Right forelimb (tissue), 1 donor: ENCODE results near the gene MTARC2.

ENCODE experiments used
- DNase-seq: peaks from one replicate; pipeline ENCODE4 v3.0.0-alpha.2; 2018

Gene MTARC2

DNA sequence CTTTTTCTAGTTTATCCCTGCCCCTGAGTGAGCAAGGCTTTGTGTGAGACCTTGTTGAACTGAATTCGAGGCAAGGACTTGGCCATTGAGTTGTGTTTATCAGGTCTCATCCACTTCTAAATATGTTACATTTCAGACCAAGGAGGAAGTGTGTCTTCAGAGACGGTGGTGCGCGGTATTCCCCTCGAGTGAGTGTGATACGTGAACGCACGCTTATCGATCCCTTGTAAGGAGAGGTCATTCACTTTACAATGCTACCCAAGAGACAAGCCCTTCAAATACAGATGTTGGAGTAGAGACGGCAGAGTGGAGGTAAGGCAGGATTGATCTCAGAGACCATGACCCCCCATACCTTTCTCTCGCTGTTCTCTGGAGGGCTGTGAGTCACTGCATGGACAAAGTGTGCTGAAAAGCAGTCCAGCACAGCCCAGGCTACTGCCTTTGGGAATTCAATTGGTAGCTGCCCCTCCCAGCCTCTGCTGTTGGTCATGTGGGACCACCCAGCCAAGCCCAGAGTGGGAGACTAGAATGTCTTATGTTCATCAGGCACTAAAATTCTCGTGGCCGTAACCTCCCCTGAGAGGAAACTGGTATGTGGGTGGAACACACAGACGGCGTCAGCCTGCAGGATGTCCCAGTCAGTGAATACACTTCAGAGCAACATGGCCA is 22.3 kb downstream of the MTARC2 start:
- no peak for DNase-seq

DNA sequence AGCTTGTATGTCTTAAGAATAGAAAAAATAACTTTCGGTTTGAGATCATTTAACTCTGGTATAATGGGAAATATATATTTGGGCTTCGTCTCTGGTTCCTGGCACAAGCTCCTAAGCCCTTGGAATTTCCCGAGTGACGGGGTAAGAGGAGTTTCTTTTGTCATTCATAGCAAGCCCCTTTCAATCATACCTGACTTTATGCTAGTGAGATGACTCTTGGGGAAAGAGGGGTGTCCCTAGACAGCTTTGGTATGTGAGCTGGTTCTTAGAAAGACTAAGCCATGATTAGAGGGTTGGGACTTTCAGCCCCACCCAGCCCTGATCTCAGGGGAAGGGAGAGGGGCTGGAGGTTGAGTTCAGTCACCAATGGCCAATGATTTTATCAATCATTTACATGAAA is 24.7 kb downstream of the MTARC2 start:
- no peak for DNase-seq

DNA sequence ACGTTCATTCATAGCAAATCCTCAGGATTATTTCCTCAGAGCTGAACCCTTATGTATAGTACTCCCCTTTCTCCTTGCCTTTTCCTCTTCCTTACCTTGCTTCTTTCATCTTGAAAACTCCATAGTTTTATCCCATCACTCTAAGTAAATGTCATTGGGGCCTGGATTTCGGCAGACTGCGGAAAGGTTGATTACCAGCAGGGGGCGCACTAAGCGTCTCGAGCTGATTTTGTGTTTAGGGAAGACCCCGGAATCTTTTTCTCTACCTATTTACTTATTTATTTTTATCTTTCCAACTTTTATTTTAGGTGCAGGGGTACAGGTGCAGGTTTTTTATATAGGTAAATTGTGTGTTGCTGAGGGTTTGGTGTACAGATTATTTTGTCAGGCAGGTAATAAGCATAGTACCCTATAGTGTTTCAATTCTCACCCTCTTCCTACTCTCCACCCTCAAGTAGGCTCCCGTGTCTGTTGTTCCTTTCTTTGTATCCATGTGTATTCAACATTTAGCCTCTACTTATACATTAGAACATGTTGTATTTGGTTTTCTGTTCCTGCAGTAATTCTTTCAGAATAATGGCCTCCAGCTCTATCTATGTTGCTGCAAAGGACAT is 27.2 kb downstream of the MTARC2 start:
- no peak for DNase-seq

DNA sequence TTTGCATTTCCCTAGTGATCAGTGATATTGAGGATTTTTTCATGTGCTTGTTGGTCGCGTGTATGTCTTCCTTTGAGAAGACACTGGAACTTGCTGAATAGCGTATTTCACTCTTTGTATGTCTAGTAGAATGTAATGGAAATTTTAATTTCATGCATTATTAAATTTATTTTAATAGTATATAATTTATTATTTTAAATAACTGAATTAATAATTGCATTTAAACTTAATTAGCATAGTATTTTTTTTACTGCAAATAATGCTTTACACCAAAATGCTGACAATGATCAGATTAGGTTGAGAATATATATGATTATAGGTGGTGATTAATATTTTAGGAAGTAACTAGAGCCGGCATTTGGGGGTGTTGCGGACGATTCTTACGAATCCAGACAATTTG is 28.1 kb downstream of the MTARC2 start:
- DNase-seq = no peak

DNA sequence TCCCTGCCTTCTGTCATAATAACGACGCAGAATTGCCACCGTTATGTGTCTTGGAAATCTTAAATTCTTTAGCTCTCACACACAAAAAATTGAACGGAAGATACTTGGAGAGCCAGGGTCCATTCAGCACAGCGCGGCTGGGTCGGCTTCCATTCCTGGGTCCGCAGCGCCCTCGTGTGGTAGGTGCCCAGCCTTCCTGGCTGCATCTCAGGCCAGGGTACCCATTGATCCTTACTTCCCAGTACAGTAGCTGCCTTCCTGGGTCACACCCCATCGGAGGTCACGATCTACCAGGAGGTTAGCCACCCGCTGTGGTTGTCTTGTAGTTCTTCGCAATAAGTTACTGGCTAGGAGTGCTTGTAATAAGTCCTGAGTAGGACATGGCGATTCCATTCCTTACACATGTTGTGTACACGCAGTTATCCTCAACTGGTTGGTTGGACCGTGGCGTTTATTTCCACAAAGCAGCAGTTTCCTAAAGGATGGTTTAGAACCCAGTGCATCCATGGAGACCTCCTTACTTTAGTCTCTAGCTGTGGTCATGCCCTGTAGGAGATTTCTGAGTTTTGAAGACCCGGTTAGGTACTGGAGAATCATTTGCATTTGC is 28.7 kb downstream of the MTARC2 start:
- peak; percentile 88 for DNase-seq

DNA sequence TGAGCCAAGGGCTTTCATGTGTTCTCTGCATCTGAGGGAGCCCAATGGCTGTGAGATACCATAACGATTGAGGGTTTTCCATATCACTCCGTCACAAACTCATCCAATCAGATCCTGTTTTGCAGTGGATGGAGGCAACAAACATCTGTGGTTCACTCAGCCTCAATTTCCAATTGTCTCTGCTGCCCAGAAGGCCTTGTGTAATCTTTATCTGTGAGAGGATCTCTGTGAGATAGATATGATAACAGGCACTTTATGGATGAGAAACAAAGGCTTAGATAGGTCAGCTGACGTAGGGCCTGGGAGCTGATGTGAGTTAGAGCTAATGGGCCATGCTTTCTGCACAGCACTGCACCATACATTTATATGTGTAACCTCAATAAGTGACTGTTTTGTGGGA is 35.3 kb downstream of the MTARC2 start:
- no peak for DNase-seq

DNA sequence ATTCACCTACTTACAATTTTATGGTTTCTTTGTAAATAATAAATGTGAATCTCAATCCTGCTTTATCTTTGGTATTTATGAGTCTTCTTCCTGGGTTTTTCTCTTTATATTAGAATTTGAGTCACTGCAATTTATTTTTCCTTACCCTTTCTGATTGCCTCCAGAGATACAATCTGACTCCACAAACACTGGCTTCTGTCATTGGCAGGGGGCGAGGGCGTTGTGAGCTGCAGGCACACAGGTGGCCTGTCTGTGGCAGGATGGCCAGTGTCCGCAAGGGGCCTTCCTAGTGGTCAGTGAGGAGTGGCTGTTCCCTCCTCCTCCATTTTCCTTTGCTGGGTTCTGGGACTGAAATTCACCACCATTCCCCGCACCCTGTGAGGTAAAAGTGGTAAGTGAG is 36.6 kb downstream of the MTARC2 start:
- no peak for DNase-seq

DNA sequence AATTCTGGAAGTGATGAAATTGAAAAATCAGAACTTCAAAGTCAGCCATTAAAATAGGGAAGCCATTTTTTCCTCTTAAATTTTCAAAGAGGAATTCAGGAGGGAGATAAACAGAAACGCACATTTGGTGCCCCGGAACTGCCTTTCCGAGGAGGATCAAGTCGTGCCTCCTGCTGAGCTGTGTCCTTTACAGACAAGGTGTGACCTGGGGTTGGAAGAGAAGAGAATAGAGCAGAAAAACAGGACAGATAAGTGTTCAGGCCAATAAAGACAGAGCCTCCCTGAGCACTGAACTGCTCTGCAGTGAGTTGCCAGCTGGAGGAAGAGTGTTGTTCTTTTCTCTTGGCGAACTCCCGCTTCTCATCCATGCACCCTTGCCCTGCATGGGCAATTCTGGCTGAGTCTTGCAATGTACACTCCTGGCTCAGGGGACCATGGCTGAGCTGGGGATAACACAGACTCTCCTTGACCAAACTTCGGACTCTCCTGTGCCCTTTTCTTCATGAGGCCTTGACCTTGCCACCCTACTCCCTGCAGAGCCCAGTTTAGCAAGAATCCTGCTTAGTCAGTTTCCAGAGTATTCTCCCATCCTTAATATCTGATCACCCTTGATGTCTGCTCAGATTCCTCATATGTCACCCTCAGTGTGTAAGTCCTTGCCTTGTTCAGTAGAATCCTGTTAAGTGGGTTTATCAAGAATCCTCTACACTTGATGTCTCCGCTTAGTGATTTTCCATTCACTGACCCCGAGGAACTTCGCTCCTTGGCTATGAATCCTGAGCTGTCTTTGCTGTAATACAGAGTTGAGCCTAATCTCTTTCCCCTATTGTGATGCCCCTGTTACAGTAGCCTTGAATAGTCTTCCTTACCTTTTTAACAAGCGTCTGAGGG is 37.3 kb downstream of the MTARC2 start:
- DNase-seq = no peak

DNA sequence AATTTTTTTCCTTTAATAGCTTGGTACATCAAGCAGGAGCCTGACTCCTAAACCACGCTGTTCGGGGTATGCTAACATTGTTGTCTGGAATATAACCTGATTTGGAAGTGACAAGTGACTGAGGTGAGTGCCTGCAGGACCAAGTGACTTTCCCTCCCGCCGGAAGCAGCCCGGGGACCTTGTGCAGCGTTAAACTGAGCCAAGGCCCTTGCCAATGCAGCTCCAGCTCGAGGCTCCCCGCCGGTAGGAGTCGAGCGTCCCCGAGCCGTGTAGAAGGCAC is 37.9 kb downstream of the MTARC2 start:
- no peak for DNase-seq

DNA sequence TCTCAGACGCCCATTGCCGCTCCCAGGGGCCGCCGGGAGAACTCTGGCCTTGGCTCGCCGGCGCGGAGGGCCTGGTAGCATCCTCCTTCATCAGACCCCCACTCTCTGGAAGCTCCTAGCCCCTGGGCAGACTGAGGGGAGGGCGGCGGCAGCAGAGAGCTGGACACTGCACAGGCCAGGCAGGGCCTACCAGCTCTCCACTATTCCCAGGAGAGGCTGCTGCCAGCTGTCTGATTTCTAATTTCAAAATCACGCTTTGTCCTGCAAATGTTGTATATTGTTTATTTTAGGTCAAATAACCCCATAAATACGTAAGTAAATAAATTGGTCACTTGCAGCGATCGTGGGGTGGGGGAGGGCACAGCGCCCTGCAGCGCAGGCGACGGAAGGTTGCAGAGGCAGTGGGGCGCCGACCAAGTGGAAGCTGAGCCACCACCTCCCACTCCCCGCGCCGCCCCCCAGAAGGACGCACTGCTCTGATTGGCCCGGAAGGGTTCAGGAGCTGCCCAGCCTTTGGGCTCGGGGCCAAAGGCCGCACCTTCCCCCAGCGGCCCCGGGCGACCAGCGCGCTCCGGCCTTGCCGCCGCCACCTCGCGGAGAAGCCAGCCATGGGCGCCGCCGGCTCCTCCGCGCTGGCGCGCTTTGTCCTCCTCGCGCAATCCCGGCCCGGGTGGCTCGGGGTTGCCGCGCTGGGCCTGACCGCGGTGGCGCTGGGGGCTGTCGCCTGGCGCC is 38.4 kb downstream of the MTARC2 start, which contains the start of gene MTARC1:
MTARC1 (plus strand) TSS at position 577 of the 732 bp plus-strand sequence; CDS start at position 609, 32 bp downstream.
- DNase-seq = peak; percentile 71

DNA sequence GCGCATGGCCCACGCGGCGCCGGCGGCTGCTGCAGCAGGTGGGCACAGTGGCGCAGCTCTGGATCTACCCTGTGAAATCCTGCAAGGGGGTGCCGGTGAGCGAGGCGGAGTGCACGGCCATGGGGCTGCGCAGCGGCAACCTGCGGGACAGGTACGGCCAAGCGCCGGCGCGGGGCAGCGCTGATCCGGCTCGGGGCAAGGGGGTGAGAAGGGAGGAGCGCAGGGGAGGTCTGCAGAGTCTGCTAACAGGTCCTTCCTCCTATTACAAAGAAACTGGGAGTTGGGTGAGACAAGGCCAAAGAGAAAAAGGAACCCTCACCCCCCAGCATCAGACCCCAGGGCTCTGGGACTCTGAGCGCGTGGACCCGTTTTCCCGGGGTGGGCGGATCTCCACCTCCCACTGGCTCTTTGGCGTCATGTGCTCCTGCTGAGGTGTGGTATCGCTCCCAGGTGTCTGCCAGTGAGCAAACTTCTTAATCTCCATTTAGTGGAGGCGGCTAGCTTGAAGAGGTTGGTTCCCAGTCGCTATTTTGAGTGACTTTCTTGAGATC is 39.0 kb downstream of the MTARC2 start:
- DNase-seq = no peak

DNA sequence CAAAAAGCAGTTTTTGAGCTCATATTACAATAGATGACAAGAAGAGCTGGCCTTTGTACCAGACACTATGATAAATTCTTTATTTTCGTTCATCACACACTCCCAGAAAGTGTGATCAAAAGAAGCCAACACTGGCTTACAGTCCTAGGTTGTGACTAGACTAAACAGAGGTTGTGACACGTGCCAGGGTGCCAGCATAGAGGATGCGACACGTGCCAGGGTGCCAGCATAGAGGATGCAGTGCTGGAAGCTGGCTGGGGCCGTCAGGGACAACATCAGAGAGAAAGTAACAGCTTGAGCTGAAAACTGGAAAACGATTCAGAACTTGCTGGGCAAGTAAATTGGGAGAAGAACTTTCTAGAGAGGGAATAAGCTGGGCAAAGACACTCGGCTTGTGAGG is 40.8 kb downstream of the MTARC2 start:
- DNase-seq = no peak

DNA sequence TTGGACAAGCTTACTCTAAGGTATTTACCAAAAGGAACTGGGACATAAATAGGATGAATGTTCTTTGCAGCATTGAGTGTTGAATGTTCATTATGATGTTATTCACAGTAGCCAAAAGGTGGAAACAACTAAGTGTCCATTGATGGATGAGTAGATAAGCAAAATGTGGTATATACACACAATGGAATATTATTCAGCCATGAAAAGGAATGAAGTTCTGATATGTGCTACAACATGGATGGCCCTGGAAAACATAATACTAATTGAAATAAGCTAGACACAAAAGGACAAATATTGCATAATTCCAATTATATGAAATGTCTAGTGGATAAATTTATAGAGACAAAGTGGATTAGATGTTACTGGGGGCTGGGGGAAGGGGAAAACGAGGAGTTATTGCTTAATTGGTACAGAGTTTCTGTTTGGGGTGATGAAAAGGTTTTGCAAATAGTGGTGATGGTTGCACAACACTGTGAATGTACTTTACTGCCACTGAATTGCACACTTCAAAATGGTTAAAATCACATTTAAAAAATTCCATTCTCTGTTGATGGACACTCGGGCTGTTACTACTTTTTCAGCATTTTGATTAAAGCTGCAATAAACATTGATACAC is 41.5 kb downstream of the MTARC2 start:
- DNase-seq = no peak

DNA sequence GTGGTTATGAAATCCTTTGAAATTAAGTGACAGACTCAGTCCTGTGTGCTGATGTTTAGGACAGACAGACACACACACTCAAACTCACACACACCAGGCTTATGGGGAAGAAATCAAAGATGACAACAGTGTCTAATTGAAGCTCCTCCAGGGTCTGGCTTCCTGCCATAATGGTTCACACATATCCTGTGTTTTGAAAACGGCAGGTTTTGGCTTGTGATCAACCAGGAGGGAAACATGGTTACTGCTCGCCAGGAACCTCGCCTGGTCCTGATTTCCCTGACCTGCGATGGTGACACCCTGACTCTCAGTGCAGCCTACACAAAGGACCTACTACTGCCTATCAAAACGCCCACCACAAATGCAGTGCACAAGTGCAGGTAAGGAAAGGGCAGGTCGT is 43.2 kb downstream of the MTARC2 start:
- no peak for DNase-seq

DNA sequence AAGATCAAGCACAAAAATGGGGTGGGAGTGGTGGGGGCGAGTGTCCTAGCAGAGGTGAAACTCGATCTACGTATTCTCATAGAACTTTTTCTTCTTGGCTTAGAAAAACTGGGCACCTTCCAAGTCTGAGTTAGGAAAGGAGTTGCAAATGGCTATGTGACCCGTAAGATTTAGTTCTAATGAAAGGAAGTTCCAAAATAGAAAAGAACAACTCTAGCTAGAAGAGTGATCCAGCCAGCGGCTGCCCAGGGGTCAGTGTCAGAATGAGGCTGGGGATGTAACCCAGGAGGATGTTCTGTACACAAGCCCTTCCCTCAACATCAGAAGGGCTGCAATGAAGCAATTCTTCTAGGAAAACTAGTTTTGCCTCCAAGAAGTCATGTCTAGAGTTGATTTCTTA is 43.8 kb downstream of the MTARC2 start:
- DNase-seq = no peak

DNA sequence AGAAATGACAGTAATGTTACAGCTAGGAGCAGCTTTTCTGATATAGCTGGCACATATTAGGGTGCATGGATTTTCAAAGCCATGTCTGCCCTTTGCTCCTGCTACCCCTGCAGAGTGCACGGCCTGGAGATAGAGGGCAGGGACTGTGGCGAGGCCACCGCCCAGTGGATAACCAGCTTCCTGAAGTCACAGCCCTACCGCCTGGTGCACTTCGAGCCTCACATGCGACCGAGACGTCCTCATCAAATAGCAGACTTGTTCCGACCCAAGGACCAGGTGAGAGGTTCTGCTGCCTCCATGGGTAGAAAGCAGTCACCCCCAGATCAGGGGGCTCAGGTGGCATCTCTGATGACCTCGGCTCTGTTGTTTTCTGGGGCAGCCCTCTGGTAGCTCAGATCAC is 48.4 kb downstream of the MTARC2 start:
- no peak for DNase-seq

DNA sequence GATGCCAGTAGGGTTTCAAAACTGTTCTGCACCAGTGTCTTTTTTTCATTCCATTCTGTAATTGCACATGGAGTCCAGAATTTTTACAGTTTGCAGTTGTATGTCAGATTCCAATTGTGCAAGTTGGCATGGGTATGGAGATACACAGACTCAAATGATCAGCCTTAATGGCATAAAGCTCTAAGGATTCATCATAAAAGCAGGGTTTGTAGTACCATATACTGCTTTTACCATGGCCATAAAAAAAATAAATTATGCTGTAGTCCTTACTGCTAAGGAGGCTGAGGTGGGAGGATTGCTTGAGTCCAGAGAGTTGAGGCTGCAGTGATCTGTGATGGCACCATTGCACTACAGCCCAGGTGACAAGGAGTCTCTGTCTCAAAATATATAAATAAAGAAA is 48.9 kb downstream of the MTARC2 start:
- DNase-seq = no peak

DNA sequence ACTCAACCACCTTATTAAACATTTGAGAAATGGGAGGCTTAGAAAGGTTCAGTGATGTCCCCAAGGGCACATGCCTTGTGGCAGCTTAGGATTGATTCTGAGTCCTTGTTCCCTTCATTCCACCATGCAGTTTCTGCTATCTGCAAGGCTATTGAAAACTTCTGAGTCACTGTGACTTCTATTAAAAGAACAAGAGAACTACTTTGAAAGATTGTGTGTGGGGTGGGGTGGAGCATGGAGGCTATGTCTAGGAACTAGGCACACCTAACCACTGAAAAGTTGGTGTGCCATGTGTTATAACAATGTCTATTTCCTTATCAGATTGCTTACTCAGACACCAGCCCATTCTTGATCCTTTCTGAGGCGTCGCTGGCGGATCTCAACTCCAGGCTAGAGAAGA is 49.4 kb downstream of the MTARC2 start:
- no peak for DNase-seq

DNA sequence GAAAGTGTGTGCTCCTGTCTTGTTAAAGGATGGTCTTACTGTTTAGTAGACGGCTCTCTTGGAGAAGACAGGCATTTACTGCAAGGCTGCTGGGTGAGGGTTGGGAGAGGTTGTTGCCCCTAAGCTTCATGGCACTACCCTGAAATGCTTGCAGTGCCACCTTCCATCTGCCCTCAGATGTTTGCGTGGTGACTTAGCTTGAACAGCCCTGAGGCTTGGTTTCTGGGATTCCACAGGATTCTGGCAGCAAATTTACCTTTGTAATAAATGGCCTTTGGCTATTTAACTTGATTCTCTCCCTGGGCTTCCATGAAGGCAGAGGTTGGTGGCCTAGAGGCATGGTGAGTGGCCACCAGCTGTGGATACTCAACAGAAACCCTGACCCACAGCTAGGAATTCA is 50.2 kb downstream of the MTARC2 start:
- DNase-seq = no peak

DNA sequence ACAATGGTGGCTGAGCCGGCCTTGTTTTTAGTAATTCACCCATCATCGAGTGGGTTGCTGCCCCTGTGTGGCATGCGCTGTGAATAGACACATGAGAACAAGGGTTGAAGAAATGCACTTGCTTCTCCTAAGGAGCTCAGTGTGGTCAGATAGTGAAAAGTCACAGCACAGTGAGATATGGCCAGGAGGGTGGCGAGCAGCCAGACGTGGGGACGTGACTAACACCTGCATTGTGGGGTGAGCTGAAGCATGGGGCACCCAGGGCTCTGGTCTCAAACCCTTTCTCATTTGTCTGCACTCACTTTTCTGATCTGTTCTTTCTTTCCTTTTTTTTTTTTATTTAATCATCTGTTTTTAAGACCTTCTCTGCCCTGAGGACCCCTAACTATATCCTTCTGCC is 52.1 kb downstream of the MTARC2 start:
- no peak for DNase-seq

DNA sequence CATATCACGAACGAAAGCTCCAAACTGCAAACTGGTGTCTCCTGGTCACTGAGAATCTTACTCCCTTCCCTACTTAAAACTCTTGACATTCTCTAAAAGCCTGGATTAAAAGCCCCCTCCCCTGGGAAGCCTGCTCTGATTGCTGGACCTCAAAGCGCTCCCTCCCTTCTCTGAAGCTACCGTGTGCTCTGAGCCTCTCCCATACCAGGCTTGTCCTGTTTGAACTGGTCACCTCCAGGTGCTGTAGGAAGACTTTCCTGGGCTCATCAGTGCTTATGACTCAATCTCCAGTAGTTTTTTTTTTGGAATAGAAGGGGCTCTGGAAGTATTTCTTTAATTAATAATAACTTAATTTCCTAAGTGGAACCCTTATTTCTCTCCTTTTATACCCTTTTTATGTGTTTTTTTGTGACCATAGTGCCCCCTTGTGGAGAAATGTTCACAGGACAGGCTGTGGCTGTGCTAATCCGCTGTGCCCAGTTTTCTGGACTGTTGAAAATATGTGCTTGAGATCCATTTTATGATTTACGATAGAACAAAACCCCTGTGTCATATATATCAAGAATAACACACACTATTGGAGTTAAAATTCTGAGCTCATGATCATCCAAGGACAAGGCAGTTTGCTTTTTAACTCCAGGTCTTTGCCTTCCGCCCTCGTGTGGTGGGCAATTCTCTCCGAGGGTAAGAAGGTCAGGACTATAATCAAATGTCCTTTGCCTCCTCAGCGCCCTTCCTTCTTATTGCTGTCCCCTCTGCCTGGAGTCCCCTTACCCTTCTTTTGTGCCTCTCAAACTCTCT is 55.5 kb downstream of the MTARC2 start:
- no peak for DNase-seq
